GM12878 (cell line): Measurements from ENCODE around the gene SYPL2. TPM values are rescaled to one million over a fixed set of nuclear protein-coding genes. Genes with fewer than 3 reads are reported as not detected.

Source experiments
- ATAC-seq: fragments of 200-7000 bp; cut with Tn5 transposase; 3 replicates; pipeline ENCODE4 v1.9.1; 2020; ENCODE audit warnings: mild to moderate bottlenecking, moderate library complexity
- BruUV-seq: library from RNA; stranded (reverse); fragments of 400-500 nt; replicated peaks from 2 replicates; lab custom pipeline; 2021; lab: Mats Ljungman, UMichigan
- CTCF ChIA-PET: fragments of 300-600 bp; sonication (Branson Sonifier 250); formaldehyde crosslinking; extraction: SDS; loops from one replicate; lab custom pipeline; 2021; ENCODE audit warnings: inconsistent platforms; lab: Yijun Ruan, JAX
- POLR2A ChIA-PET: fragments of 350-600 bp; formaldehyde crosslinking; extraction: SDS; loops from one replicate; lab custom pipeline; 2021; ENCODE audit warnings: inconsistent platforms; lab: Charles Lee
- RAD21 ChIA-PET: fragments of 300-600 bp; sonication (Branson Sonifier 250); formaldehyde crosslinking; loops from one replicate; lab custom pipeline; 2023; ENCODE audit warnings: antibody characterized with exemption; ENCODE audit not compliant: unreplicated experiment; lab: Charles Lee
- SMC1A ChIA-PET: fragments of 300-600 bp; sonication (Branson Sonifier 250); formaldehyde crosslinking; loops from one replicate; lab custom pipeline; 2023; ENCODE audit not compliant: unreplicated experiment, uncharacterized antibody; lab: Charles Lee
- DNase-seq: peaks from one replicate; pipeline ENCODE4 v3.0.0-alpha.2; 2011; ENCODE audit warnings: low read depth, low spot score
- FAIRE-seq: peaks from 3 replicates; lab custom pipeline; 2011; peaks lifted over from hg19 to GRCh38; lab: Jason Lieb, UNC
- H2AFZ ChIP-seq: 2 replicates; pipeline ENCODE4 v1.6.0; 2011; ENCODE audit warnings: low read depth, low read length, control low read depth; ENCODE audit not compliant: control insufficient read depth
- H3K27ac ChIP-seq: 2 replicates; pipeline ENCODE4 v1.5.1; 2011; ENCODE audit warnings: control low read depth; ENCODE audit not compliant: control insufficient read depth, insufficient read depth
- H3K27me3 ChIP-seq, 2 experiments: replicated peaks in 1 of 2; 2 replicates each; pipeline versions ENCODE4 v1.6.0 to v1.6.1; 2011; ENCODE audit warnings: low read length in 1 of 2; ENCODE audit not compliant: control insufficient read depth in 2 of 2, insufficient read depth in 2 of 2
- H3K36me3 ChIP-seq, 2 experiments: 2 replicates each; pipeline ENCODE4 v1.5.1; 2011; ENCODE audit warnings: low read length in 1 of 2; ENCODE audit not compliant: control insufficient read depth in 2 of 2, insufficient read depth in 2 of 2
- H3K4me1 ChIP-seq: 2 replicates; pipeline ENCODE4 v1.6.1; 2011; ENCODE audit warnings: mild to moderate bottlenecking, low read length, moderate library complexity, mixed read lengths; ENCODE audit not compliant: control insufficient read depth, insufficient read depth
- H3K4me2 ChIP-seq: 2 replicates; pipeline ENCODE4 v1.6.0; 2011; ENCODE audit warnings: control low read depth; ENCODE audit not compliant: control insufficient read depth, insufficient read depth
- H3K4me3 ChIP-seq: fragments of 200-600 bp; sonication (generic); 2 replicates; pipeline ENCODE4 v1.5.1; 2016
- H3K79me2 ChIP-seq: 2 replicates; pipeline ENCODE4 v1.6.0; 2011; ENCODE audit warnings: low read length; ENCODE audit not compliant: control insufficient read depth, insufficient read depth
- H3K9ac ChIP-seq: 2 replicates; pipeline ENCODE4 v1.8.0; 2011; ENCODE audit warnings: low read length, control low read depth, mixed read lengths; ENCODE audit not compliant: control insufficient read depth, insufficient read depth
- H3K9me3 ChIP-seq: replicated peaks from 3 replicates; pipeline ENCODE4 v1.5.1; 2011; ENCODE audit warnings: mild to moderate bottlenecking, low read length; ENCODE audit not compliant: control insufficient read depth, insufficient read depth
- H4K20me1 ChIP-seq: 2 replicates; pipeline ENCODE4 v1.6.0; 2011; ENCODE audit not compliant: control insufficient read depth, insufficient read depth
- CEBPZ ChIP-seq: fragments of 150-350 bp; IDR thresholded peaks from 2 replicates; pipeline ENCODE4 v1.6.1; 2016; ENCODE audit warnings: low read depth, low read length
- CHD2 ChIP-seq: IDR thresholded peaks from 2 replicates; pipeline ENCODE4 v1.6.1; 2011; ENCODE audit warnings: low read depth, low read length, improper control_type of control experiment, borderline replicate concordance
- DPF2 ChIP-seq: fragments of 450-650 bp; IDR thresholded peaks from 2 replicates; pipeline ENCODE4 v1.6.1; 2017; ENCODE audit warnings: mild to moderate bottlenecking
- EP300 ChIP-seq, 2 experiments: fragments of 150-350 bp in 1 of 2; IDR thresholded peaks; 2 replicates each; pipeline ENCODE4 v1.6.1; 2011 to 2012; ENCODE audit warnings: low read depth in 2 of 2, low read length in 2 of 2, borderline replicate concordance in 1 of 2, improper control_type of control experiment in 1 of 2, inconsistent platforms in 1 of 2; ENCODE audit not compliant: control insufficient read depth in 1 of 2
- IRF4 ChIP-seq: IDR thresholded peaks from 2 replicates; pipeline ENCODE4 v1.6.1; 2011; ENCODE audit warnings: low read depth, low read length
- NBN ChIP-seq: fragments of 450-650 bp; IDR thresholded peaks from 2 replicates; pipeline ENCODE4 v1.6.1; 2016
- NFIC ChIP-seq: IDR thresholded peaks from 2 replicates; pipeline ENCODE4 v1.6.1; 2012; ENCODE audit warnings: low read depth, mild to moderate bottlenecking, inconsistent platforms, low read length, moderate library complexity
- NKRF ChIP-seq: fragments of 450-650 bp; conservative IDR thresholded peaks from 2 replicates; pipeline ENCODE4 v1.6.1; 2017; ENCODE audit warnings: mild to moderate bottlenecking, moderate library complexity
- RB1 ChIP-seq: fragments of 450-650 bp; formaldehyde crosslinking; IDR thresholded peaks from 2 replicates; pipeline ENCODE4 v1.6.1; 2017; ENCODE audit warnings: mild to moderate bottlenecking, borderline replicate concordance
- STAT1 ChIP-seq: fragments of 450-650 bp; conservative IDR thresholded peaks from 2 replicates; pipeline ENCODE4 v1.6.1; 2014; ENCODE audit warnings: antibody characterized with exemption, mild to moderate bottlenecking
- TARDBP ChIP-seq: IDR thresholded peaks from 2 replicates; pipeline ENCODE4 v1.6.1; 2016; ENCODE audit warnings: borderline replicate concordance
- ZNF24 ChIP-seq: fragments of 450-650 bp; IDR thresholded peaks from 2 replicates; pipeline ENCODE4 v1.6.1; 2017; ENCODE audit warnings: antibody characterized with exemption, mild to moderate bottlenecking
- WGBS: methylation state at CpG from one replicate; pipeline ENCODE4 v1.1.6; 2016; ENCODE audit warnings: low lambda C conversion rate; ENCODE audit not compliant: insufficient replicate concordance, insufficient coverage; ENCODE audit errors: missing lambda C conversion rate; 5-methylcytosine and 5-hydroxymethylcytosine counted together
- in situ Hi-C: fragments of 300-500 bp; cut with MboI; formaldehyde crosslinking; loops from 9 replicates; pipeline ENCODE4 v1.14.3; 2018; ENCODE audit warnings: mixed read lengths
- intact Hi-C: fragments of 100-400 bp; cut with micrococcal nuclease; formaldehyde crosslinking; loops from one replicate; pipeline ENCODE4 v1.14.2; 2022; ENCODE audit not compliant: unreplicated experiment
- polyA plus RNA-seq, 11 experiments: library from polyadenylated mRNA; depleted of rRNA in 4 of 11; unstranded in 6 of 11; stranded (reverse) in 5 of 11; fragments of >200 nt; fragmentation: Nextera tagmentation in 4 of 11; fragmentation: Illumina TruSeq in 1 of 11; extraction: Ambion mirVana in 4 of 11; extraction: Trizol in 1 of 11; gene quantifications; 1 replicate in 1 of 11; 2 replicates in 10 of 11; pipeline versions ENCODE4 v1.2.1 to v1.2.3, GENCODE V29; 2011 to 2016; ENCODE audit warnings: inconsistent platforms in 2 of 11, missing spikeins in 2 of 11, low read depth in 1 of 11
- total RNA-seq, 4 experiments: library from RNA; depleted of rRNA in 3 of 4; stranded (reverse); fragments of >200 nt in 3 of 4; fragmentation: Illumina TruSeq in 1 of 4; extraction: Trizol in 1 of 4; gene quantifications; 2 replicates each; pipeline versions ENCODE4 v1.2.1 to v1.2.3, GENCODE V29; 2013 to 2021

The SYPL2 gene
- total and polyA plus RNA-seq, 10 of the 15 experiments (the other 5 are each of a cell fraction or from before 2014, with no cell fraction given), result 0.04 to 0.11 (median 0.06) TPM; not detected in 3

DNA sequence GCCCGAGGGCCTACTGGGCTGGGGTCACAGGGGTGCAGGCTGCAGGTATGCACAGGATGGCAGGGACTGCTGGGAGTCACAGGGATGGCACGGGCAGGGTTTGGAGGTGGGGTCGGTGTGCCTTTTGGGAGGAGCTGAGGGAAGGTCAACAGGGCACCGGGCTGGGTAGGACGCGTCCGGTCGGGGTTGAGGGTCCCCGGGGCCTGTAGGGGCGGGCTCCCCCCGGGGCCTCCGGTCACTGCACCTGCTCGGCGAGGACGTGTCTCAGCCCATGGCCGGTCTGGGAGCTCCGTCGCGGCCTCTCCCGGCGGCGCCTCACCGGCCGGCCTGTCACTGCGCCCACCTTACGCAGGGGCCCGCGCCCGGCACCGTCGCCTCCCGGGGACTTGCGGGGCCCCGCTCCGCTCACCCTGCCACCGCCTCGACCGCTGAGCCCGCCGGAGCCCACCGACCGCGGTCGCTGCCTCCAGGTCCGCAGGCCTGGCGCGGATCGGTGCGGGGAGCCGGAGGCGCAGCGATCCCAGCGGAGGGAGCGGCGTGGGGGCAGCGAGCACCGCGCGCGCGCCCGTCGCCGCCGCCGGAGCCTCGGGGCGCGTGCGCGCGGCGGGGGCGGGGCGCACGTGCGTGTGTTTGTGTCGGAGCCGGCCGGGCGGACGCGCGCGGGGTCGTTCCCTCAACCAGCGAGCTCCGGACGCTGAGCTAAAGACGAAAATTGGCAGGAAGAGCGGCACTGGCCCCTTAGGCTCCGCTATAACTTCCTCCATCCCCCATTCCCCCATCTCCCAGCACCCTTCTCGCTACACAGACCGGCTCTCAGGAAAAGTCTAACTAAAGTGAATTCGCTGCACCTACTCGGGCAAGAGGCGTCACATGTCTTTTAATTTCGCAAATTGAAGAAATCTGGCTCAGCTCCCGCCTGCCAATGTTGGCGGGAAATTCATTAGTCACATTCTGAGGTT lies 43.1 kb downstream of the SYPL2 start, which contains the start of gene AMIGO1 (continued):
- TF ChIP-seq CEBPZ (no peak), NBN (0 out of 2 replicates have a peak, but pooled peaks have one; percentile 25), DPF2 (peak; percentile 46; the same call in 1 of the 2 replicates), RB1 (peak; percentile 38; the same call in 1 of the 2 replicates)

GRCh38 chr1:109513110-109513710 lies 46.9 kb downstream of the SYPL2 start:
- Histone ChIP-seq H3K36me3 (no peaks in the 10 kb centered on the region), H3K9ac (no peak overlapping the region), H4K20me1 (no peaks in the 10 kb centered on the region), H3K4me2 (no peak overlapping the region), H3K4me1 (0 out of 2 replicates have a peak, but pooled peaks cover 3% of the 10 kb centered on the region), H3K27ac (no peak overlapping the region), H3K9me3 (no peaks in the 10 kb centered on the region), H2AFZ (no peak overlapping the region), H3K79me2 (no peaks in the 10 kb centered on the region), H3K4me3 (no peak overlapping the region), H3K27me3 (no peaks in the 10 kb centered on the region)
- BruUV-seq, result no TSS peak
- CTCF ChIA-PET, result interaction anchor here (1.6 to 26.7 kb wide), 3 partner anchors 9 to 19 kb away, joined by 3 to 1280 read pairs (median 240); partner anchors contain the start of genes CYB561D1 and GPR61
- RAD21 ChIA-PET, result interaction anchor here (0.8 to 1.5 kb wide), 3 partner anchors 15 to 19 kb away, joined by 4 to 7 read pairs (median 4); no protein-coding TSS in a partner anchor
- POLR2A ChIA-PET, result interaction anchor here (0.8 to 2.4 kb wide), 3 partner anchors 10 to 14 kb away, joined by 3 to 10 read pairs (median 3); no protein-coding TSS in a partner anchor
- DNase-seq (peak; percentile 26), ATAC-seq (peak; percentile 85), FAIRE-seq (no peak)
- SMC1A ChIA-PET, result interaction anchor here (0.8 to 15.8 kb wide), 7 partner anchors 9 to 48 kb away, joined by 3 to 205 read pairs (median 3); no protein-coding TSS in a partner anchor
- intact Hi-C loops, result no loop called here
- WGBS, result 6% methylated on average over 2 of the region's 2 CpGs
- in situ Hi-C loops, result no loop called here
- TF ChIP-seq TARDBP, result no peak
- no peak for TF ChIP-seq NKRF
- TF ChIP-seq IRF4, result no peak
- TF ChIP-seq CHD2, result no peak
- TF ChIP-seq EP300 (IDR thresholded peaks at IDR 0.05; ENCODE audit: borderline replicate concordance in 1 of 2, control insufficient read depth in 1 of 2, low read depth in 2 of 2, low read length in 2 of 2), result peak in 1 of 2 experiments; percentile 60; a peak in 1 of 4 replicates
- no peak for TF ChIP-seq NFIC
- no peak for TF ChIP-seq STAT1
- peak; percentile 84 for TF ChIP-seq ZNF24
